Stimulated activated CD8-positive, alpha-beta memory T cell treated with anti-CD3 and anti-CD28 coated beads, Interleukin-12 subunit alpha, Interleukin-12 subunit beta, amount 100 ng/mL, for 1 hour (primary cell): ENCODE results near the gene TNFRSF12A.
"Not testable (repeated sequence)": the region's sequence is repeated elsewhere in the genome, so short reads cannot be mapped to it uniquely, and the experiment has no call there.

Experiments used
- DNase-seq: peaks from one replicate; pipeline ENCODE4 v3.0.0-alpha.2; 2020; ENCODE audit warnings: low read depth

TNFRSF12A gene

GRCh38 chr16:3049921-3050481 lies 29.8 kb downstream of the TNFRSF12A start:
- DNase-seq: no peak

DNA sequence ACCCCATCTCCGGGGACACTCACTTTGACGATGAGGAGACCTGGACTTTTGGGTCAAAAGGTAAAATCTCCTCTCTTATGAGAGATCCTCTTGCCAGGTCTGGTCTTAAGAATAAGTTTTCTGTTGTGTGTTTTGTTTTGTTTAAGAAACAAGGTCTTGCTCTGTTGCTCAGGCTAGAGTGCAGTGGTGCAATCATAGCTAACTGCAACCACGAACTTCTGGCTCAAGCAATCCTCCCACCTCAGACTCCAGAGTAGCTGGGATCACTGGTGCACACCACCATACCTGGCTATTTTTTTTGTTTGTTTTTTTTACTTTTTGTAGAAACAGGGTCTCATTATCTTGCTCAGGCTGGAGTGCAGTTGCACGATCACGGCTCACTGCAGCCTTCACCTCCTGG lies 30.3 kb downstream of the TNFRSF12A start:
- no peak for DNase-seq

GRCh38 chr16:3051009-3051408 lies 30.8 kb downstream of the TNFRSF12A start:
- DNase-seq: no peak

DNA sequence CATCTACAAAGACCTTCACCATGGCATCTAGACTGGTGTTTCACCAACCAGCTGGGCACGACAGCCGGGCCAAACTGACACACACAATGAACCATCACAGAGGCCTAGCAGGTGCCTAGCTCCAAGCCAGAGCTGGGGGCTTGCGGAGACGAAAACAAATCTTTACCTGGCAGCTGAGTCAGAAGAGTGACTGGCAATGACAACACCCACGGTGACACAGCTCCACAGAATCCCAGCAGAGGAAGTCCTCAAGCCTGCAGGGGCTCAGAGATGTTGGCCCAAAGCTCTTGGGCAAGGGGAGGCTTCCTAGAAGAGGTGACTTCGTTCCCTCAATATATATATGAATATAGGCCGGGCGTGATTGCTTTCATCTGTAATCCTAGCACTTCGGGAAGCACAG lies 31.3 kb downstream of the TNFRSF12A start:
- DNase-seq: no peak

DNA sequence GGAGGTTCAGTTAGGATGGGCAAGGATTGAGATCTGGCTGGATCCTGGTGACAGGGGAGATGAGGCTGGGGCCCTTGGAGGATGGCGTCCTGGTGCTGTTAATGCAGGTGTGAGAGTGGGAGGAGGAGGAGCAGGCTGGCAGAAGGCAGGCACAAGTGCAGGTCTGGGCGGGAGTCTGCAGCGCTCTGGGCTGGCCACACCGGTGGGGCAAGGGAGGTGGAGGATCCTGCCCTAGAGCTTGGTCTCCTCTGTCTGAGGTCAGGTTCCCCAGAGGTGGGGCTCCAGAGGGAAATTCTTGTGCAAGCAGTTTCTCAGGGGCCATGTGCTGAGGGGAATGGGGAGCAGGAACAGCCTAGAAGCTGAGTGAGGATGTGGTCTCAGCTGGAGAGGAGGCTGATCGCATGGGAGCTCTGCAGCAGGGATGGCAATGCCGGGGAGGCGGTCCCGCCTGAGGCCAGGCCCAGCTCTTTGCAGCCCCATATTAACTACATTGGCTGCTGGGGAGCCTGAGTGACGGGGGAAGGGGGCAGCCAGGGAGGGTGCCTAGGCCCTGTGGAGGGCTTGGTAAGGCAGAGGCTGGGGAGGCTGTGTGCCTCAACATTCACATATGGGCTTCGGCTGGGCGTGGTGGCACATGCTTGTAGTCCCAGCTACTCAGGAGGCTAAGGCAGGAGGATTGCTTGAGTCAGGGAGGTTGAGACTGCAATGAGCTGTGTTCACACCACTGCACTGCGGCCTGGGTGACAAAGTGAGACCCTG lies 32.6 kb downstream of the TNFRSF12A start:
- DNase-seq: not testable (repeated sequence)

DNA sequence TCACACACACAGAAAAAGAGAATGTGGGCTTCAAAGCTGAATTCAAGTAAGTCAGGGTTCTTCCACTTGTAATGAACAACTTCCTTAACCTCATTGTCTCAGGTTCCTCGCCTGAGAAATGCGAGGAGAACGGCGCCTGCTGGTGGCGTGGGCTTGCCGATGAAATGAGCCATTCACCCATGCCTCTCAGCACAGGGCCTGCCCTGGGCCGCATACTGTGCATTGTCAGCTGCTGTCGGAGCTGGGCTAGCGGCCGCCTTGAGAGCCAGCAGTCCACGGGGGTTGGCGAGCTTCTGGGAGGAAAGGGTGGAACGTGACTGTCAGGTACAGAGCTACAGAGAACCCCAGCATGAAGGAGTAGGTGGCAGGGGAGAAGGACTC lies 33.2 kb downstream of the TNFRSF12A start:
- DNase-seq: not testable (repeated sequence)

- no peak for DNase-seq
These were observed 35.0 kb downstream of the TNFRSF12A start for GRCh38 chr16:3054965-3055733.

DNA sequence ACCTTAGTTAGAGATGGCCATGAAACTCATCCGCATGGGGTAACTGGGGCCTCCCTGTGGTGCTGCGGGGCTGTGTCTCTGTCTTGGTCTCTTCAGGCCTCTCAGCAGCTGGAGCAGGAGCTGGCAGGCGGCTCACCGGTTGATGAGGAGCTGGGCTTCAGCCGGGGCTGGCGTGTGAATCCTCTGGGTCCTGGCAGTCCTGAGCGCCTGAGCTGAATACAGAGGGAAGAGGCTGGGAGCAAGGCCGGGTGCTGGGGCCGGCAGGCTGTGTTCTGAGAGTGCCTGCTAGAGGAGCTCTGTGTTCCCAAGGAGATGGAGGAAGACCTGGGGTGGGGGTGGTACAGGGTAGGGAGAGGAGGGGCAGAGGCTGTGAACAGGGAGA lies 35.6 kb downstream of the TNFRSF12A start:
- not testable (repeated sequence) for DNase-seq

GRCh38 chr16:3056336-3057180 lies 36.4 kb downstream of the TNFRSF12A start:
- DNase-seq: no peak

GRCh38 chr16:3057181-3058138 lies 37.3 kb downstream of the TNFRSF12A start:
- DNase-seq: no peak

DNA sequence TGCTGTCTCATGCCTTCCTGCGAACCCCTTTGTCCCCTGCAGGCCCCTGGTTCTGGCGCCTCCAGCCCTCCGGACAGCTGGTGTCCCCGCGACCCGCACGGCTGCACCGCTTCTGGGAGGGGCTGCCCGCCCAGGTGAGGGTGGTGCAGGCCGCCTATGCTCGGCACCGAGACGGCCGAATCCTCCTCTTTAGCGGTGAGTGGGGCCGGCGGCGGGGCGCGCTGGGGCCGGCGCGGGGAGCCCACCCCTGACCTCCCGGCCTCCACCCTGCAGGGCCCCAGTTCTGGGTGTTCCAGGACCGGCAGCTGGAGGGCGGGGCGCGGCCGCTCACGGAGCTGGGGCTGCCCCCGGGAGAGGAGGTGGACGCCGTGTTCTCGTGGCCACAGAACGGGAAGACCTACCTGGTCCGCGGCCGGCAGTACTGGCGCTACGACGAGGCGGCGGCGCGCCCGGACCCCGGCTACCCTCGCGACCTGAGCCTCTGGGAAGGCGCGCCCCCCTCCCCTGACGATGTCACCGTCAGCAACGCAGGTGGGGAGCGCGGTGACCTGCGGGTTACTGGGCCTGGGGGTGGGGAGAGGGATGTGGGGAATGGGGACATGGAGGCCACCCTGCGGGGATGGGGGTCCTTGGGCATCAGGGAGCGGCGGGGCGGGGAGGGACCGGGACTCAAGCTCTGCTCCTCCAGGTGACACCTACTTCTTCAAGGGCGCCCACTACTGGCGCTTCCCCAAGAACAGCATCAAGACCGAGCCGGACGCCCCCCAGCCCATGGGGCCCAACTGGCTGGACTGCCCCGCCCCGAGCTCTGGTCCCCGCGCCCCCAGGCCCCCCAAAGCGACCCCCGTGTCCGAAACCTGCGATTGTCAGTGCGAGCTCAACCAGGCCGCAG lies 38.2 kb downstream of the TNFRSF12A start:
- DNase-seq: no peak

DNA sequence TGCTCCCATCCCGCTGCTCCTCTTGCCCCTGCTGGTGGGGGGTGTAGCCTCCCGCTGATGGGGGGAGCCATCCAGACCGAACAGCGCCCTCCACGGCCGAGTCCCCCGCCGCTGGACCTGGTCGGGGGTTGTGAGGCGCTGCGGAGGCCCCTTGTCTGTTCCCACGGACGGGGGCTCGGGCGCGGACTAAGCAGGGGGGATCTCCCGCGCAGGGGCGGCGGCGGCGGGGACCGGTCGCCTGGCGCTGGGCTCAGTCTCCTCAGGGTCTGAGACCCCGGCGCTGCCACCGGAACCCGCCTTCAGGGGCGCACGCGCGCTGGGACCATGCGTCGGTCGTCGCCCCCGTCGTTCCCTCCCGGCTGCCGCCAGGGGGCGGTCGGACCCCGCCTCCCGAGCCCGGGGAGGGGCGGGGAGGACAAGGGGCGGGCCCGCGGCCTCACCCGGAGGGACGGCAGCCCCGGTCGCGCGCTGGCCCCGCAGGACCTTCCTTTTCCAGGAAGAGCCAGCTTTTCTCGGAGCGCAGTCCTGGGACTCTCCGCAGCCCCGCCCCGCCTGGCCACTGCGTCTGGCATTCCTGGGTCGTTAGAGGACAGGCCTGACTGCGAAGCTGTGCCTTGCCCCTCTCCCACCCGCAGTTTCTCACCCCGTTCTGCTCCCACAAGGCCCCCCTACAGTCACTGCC lies 39.0 kb downstream of the TNFRSF12A start:
- peak; percentile 77 for DNase-seq

DNA sequence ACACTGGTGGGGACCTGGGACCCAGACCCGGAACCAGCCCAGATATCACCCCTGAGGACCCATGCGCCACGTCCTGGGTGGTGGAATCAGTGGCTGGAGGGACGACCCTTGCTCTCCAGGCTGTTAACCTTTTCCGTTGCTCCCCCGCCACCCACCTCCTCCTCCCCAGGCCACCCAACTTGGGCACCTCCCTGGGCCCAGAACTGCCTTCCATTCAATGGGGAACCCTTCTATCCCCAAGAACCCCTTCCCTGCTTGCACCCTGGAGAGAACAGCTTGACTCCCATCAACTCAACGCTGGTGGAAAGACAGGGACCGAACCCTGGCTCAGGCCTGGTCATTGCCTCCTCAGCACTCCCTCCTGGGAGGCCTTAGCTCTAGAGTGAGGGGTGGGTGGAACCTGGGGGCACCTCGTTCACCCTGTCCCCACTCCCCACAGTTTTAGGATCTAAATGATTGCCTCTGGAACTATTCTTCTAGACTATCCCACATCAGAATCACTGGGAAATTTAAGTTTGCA lies 39.6 kb downstream of the TNFRSF12A start:
- DNase-seq: no peak

DNA sequence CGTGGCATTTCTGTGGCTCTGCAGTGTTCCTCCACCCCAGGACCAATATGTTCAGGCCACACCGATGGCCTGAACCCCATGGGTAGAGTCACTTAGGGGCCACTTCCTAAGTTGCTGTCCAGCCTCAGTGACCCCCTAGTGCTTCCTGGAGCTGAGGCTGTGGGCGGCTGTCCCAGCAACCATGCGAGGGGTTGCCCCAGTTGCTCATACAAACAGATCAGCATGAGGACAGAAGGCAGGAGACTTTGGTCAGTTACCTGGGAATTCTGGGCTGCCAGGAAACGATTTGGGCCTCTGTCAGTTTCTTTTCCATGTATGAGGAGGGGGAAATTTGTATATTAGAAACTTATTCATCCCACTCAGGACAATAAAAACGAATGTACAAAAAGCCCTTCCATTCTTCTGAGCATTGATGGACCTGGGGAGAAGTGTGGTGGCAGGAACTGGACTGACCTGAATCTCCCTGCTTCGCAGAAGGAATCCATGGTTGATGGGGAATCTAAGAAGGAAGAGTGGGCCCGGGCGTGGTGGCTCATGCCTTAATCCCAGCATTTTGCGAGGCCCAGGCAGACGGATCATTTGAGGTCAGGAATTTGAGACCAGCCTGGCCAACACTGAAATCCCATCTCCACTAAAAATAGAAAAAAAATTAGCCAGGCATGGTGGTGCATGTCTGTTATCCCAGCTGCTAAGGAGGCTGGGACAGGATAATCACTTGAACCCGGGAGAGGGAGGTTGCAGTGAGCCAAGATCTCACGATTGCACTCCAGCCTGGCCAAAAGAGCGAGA lies 40.4 kb downstream of the TNFRSF12A start:
- no peak for DNase-seq

DNA sequence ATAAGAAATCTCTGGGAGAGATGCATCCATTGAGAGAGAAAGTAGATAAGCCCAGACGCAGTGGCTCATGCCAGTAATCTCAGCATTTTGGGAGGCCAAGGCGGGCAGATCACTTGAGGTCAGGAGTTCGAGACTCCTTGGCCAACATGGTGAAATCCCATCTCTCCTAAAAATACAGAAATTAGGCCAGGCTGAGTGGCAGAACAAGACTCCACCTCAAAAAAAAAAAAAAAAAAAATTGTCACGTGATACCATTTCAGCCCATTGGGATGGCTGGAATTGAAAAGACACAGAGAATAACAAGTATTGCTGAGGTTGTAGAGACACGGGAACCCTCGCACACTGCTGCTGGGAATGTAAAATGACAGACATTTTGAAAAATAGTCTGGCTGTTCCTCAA lies 42.4 kb downstream of the TNFRSF12A start:
- DNase-seq: no peak

GRCh38 chr16:3063625-3064386 lies 43.6 kb downstream of the TNFRSF12A start:
- no peak for DNase-seq

GRCh38 chr16:3065069-3065741 lies 45.0 kb downstream of the TNFRSF12A start, which contains the start of gene IL32:
TSS of gene IL32 (plus strand) at chr16:3065640. CDS start at chr16:3065812, 172 bp downstream.
- DNase-seq: peak; percentile 51
